Nephron (organoid): ENCODE data around the gene GBA3.

Experiments used
- H3K27ac Mint-ChIP-seq, 3 experiments: 2 replicates each; pipeline ENCODE4 v1.8.0; 2020; ENCODE audit warnings: mixed read lengths in 3 of 3, mild to moderate bottlenecking in 2 of 3, moderate library complexity in 1 of 3
- H3K27me3 Mint-ChIP-seq: 2 replicates; pipeline ENCODE4 v1.8.0; 2021; ENCODE audit warnings: low read depth, mild to moderate bottlenecking, moderate library complexity, mixed read lengths
- H3K36me3 Mint-ChIP-seq: 2 replicates; pipeline ENCODE4 v1.8.0; 2020; ENCODE audit warnings: low read depth, mixed read lengths
- H3K4me1 Mint-ChIP-seq: 2 replicates; pipeline ENCODE4 v1.8.0; 2020; ENCODE audit warnings: mixed read lengths
- H3K4me3 Mint-ChIP-seq, 3 experiments: 2 replicates each; pipeline ENCODE4 v1.8.0; 2020; ENCODE audit warnings: mild to moderate bottlenecking in 3 of 3, mixed read lengths in 3 of 3, moderate library complexity in 2 of 3
- H3K9me3 Mint-ChIP-seq: 2 replicates; pipeline ENCODE4 v1.8.0; 2020; ENCODE audit warnings: mixed read lengths
- CTCF ChIP-seq, 3 experiments: fragments of 200-600 bp; sonication (generic); IDR thresholded peaks; one replicate each; pipeline ENCODE4 v1.5.0; 2021; ENCODE audit warnings: antibody characterized with exemption in 3 of 3; ENCODE audit not compliant: unreplicated experiment in 3 of 3

The GBA3 gene

GRCh38 chr4:22754116-22754515, 61.4 kb downstream of the GBA3 start:
- H3K4me1 Mint-ChIP-seq = peaks cover 5% of the 10 kb centered on the region

DNA sequence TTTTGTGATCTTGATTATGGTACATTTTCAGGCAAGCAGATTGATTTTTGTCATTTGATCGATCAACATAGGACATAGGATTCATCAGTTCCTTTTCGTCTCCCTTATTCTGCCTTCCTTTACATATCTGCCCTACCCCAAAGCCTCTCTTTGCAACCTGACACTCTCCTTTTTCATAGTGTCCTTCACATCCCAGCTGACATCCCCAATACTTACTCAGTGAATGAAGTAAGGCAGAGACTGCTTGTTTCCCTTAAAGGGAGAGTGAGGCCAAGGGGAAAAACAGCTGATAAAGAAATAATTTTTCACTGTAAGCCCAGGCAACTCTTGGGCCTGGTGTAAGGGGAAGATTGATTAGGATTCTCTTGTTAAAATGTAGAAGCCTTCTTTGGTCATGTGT, 69.8 kb downstream of the GBA3 start:
- no peak for TF ChIP-seq CTCF (IDR thresholded peaks at IDR 0.05; ENCODE audit: unreplicated experiment in 3 of 3)
- H3K4me1 Mint-ChIP-seq = no peaks in the 10 kb centered on the region
- no peaks in the 10 kb centered on the region for H3K36me3 Mint-ChIP-seq
- no peak overlapping the region for H3K27ac Mint-ChIP-seq
- H3K4me3 Mint-ChIP-seq = no peak overlapping the region
- H3K9me3 Mint-ChIP-seq = no peaks in the 10 kb centered on the region
- no peaks in the 10 kb centered on the region for H3K27me3 Mint-ChIP-seq

More at GRCh38 chr4:22754116-22754515, 61.4 kb downstream of the GBA3 start:
- Mint-ChIP-seq H3K4me3 (no peak overlapping the region), H3K9me3 (no peaks in the 10 kb centered on the region), H3K27me3 (no peaks in the 10 kb centered on the region), H3K36me3 (no peaks in the 10 kb centered on the region), H3K27ac (peak overlapping the region; percentile 79 to 92 (median 86))
- no peak for TF ChIP-seq CTCF (IDR thresholded peaks at IDR 0.05; ENCODE audit: unreplicated experiment in 3 of 3)

DNA sequence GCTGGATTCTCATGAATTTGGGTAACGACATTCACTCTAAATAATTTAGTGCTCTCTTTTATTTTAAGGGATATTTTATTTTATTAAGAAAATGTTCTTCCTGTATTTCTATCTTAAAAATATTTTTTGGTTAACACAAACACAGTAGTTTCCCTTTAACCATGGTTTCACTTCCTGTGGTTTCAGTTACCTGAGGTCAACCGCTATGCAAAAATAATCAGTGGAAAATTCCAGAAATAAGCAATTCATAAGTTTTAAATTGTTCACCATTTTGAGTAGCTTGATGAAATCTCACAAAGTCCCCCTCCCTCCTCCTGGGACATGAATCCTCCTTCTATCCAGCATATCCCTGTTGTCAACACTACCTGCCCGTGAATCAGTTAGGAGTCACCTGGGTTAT, 71.4 kb downstream of the GBA3 start:
- no peak overlapping the region for H3K27ac Mint-ChIP-seq
- no peak for TF ChIP-seq CTCF (IDR thresholded peaks at IDR 0.05; ENCODE audit: unreplicated experiment in 3 of 3)
- H3K4me1 Mint-ChIP-seq = no peaks in the 10 kb centered on the region
- H3K4me3 Mint-ChIP-seq = no peak overlapping the region
- H3K36me3 Mint-ChIP-seq = no peaks in the 10 kb centered on the region
- no peaks in the 10 kb centered on the region for H3K9me3 Mint-ChIP-seq
- no peaks in the 10 kb centered on the region for H3K27me3 Mint-ChIP-seq

- TF ChIP-seq CTCF (IDR thresholded peaks at IDR 0.05; ENCODE audit: unreplicated experiment in 3 of 3) = no peak
- Mint-ChIP-seq H3K4me1 (no peaks in the 10 kb centered on the region), H3K36me3 (no peaks in the 10 kb centered on the region), H3K4me3 (no peak overlapping the region), H3K27ac (no peak overlapping the region), H3K9me3 (peaks cover 5% of the 10 kb centered on the region), H3K27me3 (no peaks in the 10 kb centered on the region)
Observed at GRCh38 chr4:22766068-22766467, 73.3 kb downstream of the GBA3 start.

DNA sequence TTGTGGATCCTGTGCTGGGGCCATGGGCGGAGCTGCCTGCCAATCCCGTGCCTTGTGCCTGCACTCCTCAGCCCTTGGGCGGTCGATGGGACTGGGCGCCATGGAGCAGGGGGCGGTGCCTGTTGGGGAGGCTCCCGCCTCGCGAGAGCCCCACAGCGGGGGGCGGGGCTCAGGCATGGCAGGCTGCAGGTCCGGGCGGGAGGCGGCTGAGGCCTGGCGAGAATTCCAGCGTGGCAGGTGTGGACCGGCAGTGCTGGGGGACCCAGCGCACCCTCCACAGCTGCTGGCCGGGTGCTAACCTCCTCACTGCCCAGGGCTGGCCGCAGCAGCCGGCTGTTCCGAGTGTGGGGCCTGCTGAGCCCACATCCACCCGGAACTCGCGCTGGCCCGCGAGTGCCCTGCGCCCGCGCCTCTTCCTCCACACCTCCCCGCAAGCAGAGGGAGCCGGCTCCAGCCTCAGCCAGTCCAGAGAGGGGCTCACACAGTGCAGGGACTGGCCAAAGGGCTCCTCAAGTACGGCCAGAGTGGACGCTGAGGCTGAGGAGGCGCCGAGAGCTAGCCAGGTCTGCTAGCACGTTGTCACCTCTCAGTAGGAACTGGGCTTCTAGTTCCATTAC, 85.9 kb downstream of the GBA3 start:
- Mint-ChIP-seq H3K36me3 (no peaks in the 10 kb centered on the region), H3K9me3 (peaks cover 3% of the 10 kb centered on the region), H3K27me3 (peaks cover 3% of the 10 kb centered on the region), H3K4me1 (peaks cover 4% of the 10 kb centered on the region), H3K4me3 (no peak overlapping the region), H3K27ac (no peak overlapping the region)
- no peak for TF ChIP-seq CTCF (IDR thresholded peaks at IDR 0.05; ENCODE audit: unreplicated experiment in 3 of 3)

DNA sequence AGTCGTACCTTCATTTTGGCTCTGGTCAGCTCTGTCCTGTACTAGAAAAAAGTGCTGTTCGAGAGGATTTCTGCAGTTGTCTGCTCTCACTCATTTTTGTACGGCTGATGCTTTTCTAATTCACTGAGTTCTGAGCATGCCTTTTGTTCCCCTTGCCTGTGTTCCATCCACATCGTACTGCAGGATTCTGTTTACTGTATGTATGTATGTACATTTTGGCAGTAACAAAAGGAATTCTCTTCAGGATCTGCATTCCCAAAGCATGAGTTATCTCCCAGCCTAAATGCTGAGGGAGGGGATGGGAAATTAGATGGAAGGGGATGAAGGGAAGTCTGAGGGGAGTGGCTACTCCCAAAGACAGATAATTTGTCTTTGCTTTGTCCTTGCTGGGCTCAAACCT, 87.6 kb downstream of the GBA3 start:
- Mint-ChIP-seq H3K4me1 (peaks cover 4% of the 10 kb centered on the region), H3K27me3 (peaks cover 1% of the 10 kb centered on the region), H3K36me3 (no peaks in the 10 kb centered on the region), H3K4me3 (no peak overlapping the region), H3K27ac (no peak overlapping the region), H3K9me3 (peaks cover 3% of the 10 kb centered on the region)
- TF ChIP-seq CTCF (IDR thresholded peaks at IDR 0.05; ENCODE audit: unreplicated experiment in 3 of 3) = no peak
